ENCODE results near the gene ARHGEF10L.

Gene ARHGEF10L

GRCh38 chr1:17576519-17576853 is 37.0 kb downstream of the ARHGEF10L start:
- H3K14ac ChIP-seq (ENCODE audit: low read length in 2 of 2), result no peak overlapping the region
- no peak overlapping the region for H4K8ac ChIP-seq (ENCODE audit: low read length)
- H2AK5ac ChIP-seq (ENCODE audit: low read length, severe bottlenecking), result peak overlapping the region; percentile 18
- no peaks in the 10 kb centered on the region for H3K9me3 ChIP-seq (ENCODE audit: control insufficient read depth, low read length)
- H3K4me3 ChIP-seq (ENCODE audit: insufficient read depth in 1 of 2, low read depth in 1 of 2, low read length in 2 of 2), result no peak overlapping the region
- peak overlapping the region in 1 of 2 experiments; percentile 56 for H2BK12ac ChIP-seq (ENCODE audit: low read length in 2 of 2)
- no peak overlapping the region for H3K4me2 ChIP-seq (ENCODE audit: low read length, poor library complexity, severe bottlenecking)
- peaks cover 3 to 5% of the 10 kb centered on the region in 2 experiments for H3K36me3 ChIP-seq (ENCODE audit: control insufficient read depth in 1 of 2, insufficient read depth in 2 of 2, low read depth in 1 of 2, low read length in 2 of 2)
- no peak for DNase-seq
- H4K91ac ChIP-seq (ENCODE audit: low read length), result no peak overlapping the region
- peaks cover 42% of the 10 kb centered on the region for H3K4me1 ChIP-seq (ENCODE audit: control insufficient read depth, insufficient read depth, low read depth, low read length)
- no peak overlapping the region for H2BK120ac ChIP-seq (ENCODE audit: low read depth, low read length)
- peak overlapping the region in 1 of 2 experiments; percentile 14 for H3K23ac ChIP-seq (ENCODE audit: low read length in 2 of 2)
- 95% methylated on average over 6 of the region's 6 CpGs for WGBS
- H2BK5ac ChIP-seq (ENCODE audit: low read depth, low read length, poor library complexity, severe bottlenecking), result no peak overlapping the region
- peaks cover 23% of the 10 kb centered on the region for H3K79me1 ChIP-seq (replicated peaks; ENCODE audit: low read length, poor library complexity, severe bottlenecking)
- H3K27me3 ChIP-seq (ENCODE audit: control insufficient read depth in 1 of 2, insufficient read depth in 1 of 2, low read length in 2 of 2), result no peaks in the 10 kb centered on the region
- no peak overlapping the region for H3K4ac ChIP-seq (ENCODE audit: low read depth in 1 of 2, low read length in 2 of 2)
- H2AFZ ChIP-seq (ENCODE audit: low read depth, low read length), result no peak overlapping the region
- no peak overlapping the region for H2BK15ac ChIP-seq (ENCODE audit: low read depth, poor library complexity, severe bottlenecking)
- H3K9ac ChIP-seq (ENCODE audit: low read length), result no peak overlapping the region
- no peak overlapping the region for H3K18ac ChIP-seq (ENCODE audit: low read depth in 1 of 2, low read length in 2 of 2)
- H3K27ac ChIP-seq (ENCODE audit: low read length, poor library complexity, severe bottlenecking), result no peak overlapping the region

- WGBS, result 74% methylated on average over 1 of the region's 1 CpG
- peaks cover 11% of the 10 kb centered on the region for H3K79me1 ChIP-seq (replicated peaks; ENCODE audit: low read length, poor library complexity, severe bottlenecking)
- no peak overlapping the region for H2BK12ac ChIP-seq (ENCODE audit: low read length in 2 of 2)
- H3K18ac ChIP-seq (ENCODE audit: low read depth in 1 of 2, low read length in 2 of 2), result no peak overlapping the region
- H2BK5ac ChIP-seq (ENCODE audit: low read depth, low read length, poor library complexity, severe bottlenecking), result no peak overlapping the region
- peaks cover 3 to 12% of the 10 kb centered on the region in 2 experiments for H3K36me3 ChIP-seq (ENCODE audit: control insufficient read depth in 1 of 2, insufficient read depth in 2 of 2, low read depth in 1 of 2, low read length in 2 of 2)
- DNase-seq, result no peak
- no peak overlapping the region for H2AK5ac ChIP-seq (ENCODE audit: low read length, severe bottlenecking)
- H3K27me3 ChIP-seq (ENCODE audit: control insufficient read depth in 1 of 2, insufficient read depth in 1 of 2, low read length in 2 of 2), result no peaks in the 10 kb centered on the region
- H3K9me3 ChIP-seq (ENCODE audit: control insufficient read depth, low read length), result no peaks in the 10 kb centered on the region
- no peak overlapping the region for H3K27ac ChIP-seq (ENCODE audit: low read length, poor library complexity, severe bottlenecking)
- no peak overlapping the region for H4K8ac ChIP-seq (ENCODE audit: low read length)
- no peak overlapping the region for H3K9ac ChIP-seq (ENCODE audit: low read length)
- no peak overlapping the region for H2BK120ac ChIP-seq (ENCODE audit: low read depth, low read length)
- H3K4me3 ChIP-seq (ENCODE audit: insufficient read depth in 1 of 2, low read depth in 1 of 2, low read length in 2 of 2), result no peak overlapping the region
- H3K4me2 ChIP-seq (ENCODE audit: low read length, poor library complexity, severe bottlenecking), result no peak overlapping the region
- H3K14ac ChIP-seq (ENCODE audit: low read length in 2 of 2), result no peak overlapping the region
- H3K4me1 ChIP-seq (ENCODE audit: control insufficient read depth, insufficient read depth, low read depth, low read length), result peaks cover 53% of the 10 kb centered on the region
- H3K4ac ChIP-seq (ENCODE audit: low read depth in 1 of 2, low read length in 2 of 2), result no peak overlapping the region
- H3K23ac ChIP-seq (ENCODE audit: low read length in 2 of 2), result no peak overlapping the region
- H2BK15ac ChIP-seq (ENCODE audit: low read depth, poor library complexity, severe bottlenecking), result no peak overlapping the region
- H2AFZ ChIP-seq (ENCODE audit: low read depth, low read length), result no peak overlapping the region
- no peak overlapping the region for H4K91ac ChIP-seq (ENCODE audit: low read length)
Measured at GRCh38 chr1:17577907-17578297, 38.4 kb downstream of the ARHGEF10L start.

- WGBS, result 88% methylated on average over 16 of the region's 16 CpGs
- Histone ChIP-seq H3K9me3 (ENCODE audit: control insufficient read depth, low read length) (no peaks in the 10 kb centered on the region), H3K4me2 (ENCODE audit: low read length, poor library complexity, severe bottlenecking) (peak overlapping the region; percentile 35), H3K4ac (ENCODE audit: low read depth in 1 of 2, low read length in 2 of 2) (no peak overlapping the region), H3K27me3 (ENCODE audit: control insufficient read depth in 1 of 2, insufficient read depth in 1 of 2, low read length in 2 of 2) (no peaks in the 10 kb centered on the region), H3K4me1 (ENCODE audit: control insufficient read depth, insufficient read depth, low read depth, low read length) (peaks cover 45% of the 10 kb centered on the region), H3K36me3 (ENCODE audit: control insufficient read depth in 1 of 2, insufficient read depth in 2 of 2, low read depth in 1 of 2, low read length in 2 of 2) (peaks cover 5 to 24% of the 10 kb centered on the region in 2 experiments), H2BK120ac (ENCODE audit: low read depth, low read length) (no peak overlapping the region), H2AFZ (ENCODE audit: low read depth, low read length) (no peak overlapping the region), H3K18ac (ENCODE audit: low read depth in 1 of 2, low read length in 2 of 2) (no peak overlapping the region), H3K27ac (ENCODE audit: low read length, poor library complexity, severe bottlenecking) (peak overlapping the region; percentile 68), H3K23ac (ENCODE audit: low read length in 2 of 2) (no peak overlapping the region), H3K9ac (ENCODE audit: low read length) (no peak overlapping the region), H3K14ac (ENCODE audit: low read length in 2 of 2) (peak overlapping the region in 1 of 2 experiments; percentile 66), H3K4me3 (ENCODE audit: insufficient read depth in 1 of 2, low read depth in 1 of 2, low read length in 2 of 2) (no peak overlapping the region), H4K8ac (ENCODE audit: low read length) (no peak overlapping the region), H2BK15ac (ENCODE audit: low read depth, poor library complexity, severe bottlenecking) (no peak overlapping the region), H4K91ac (ENCODE audit: low read length) (peak overlapping the region; percentile 4), H2BK5ac (ENCODE audit: low read depth, low read length, poor library complexity, severe bottlenecking) (peak overlapping the region; percentile 19), H2BK12ac (ENCODE audit: low read length in 2 of 2) (no peak overlapping the region), H3K79me1 (replicated peaks; ENCODE audit: low read length, poor library complexity, severe bottlenecking) (peaks cover 10% of the 10 kb centered on the region), H2AK5ac (ENCODE audit: low read length, severe bottlenecking) (peak overlapping the region; percentile 94)
- no peak for DNase-seq
Measured at GRCh38 chr1:17579951-17580939, 40.7 kb downstream of the ARHGEF10L start.

- Histone ChIP-seq H2AK5ac (ENCODE audit: low read length, severe bottlenecking) (peak overlapping the region; percentile 28), H3K23ac (ENCODE audit: low read length in 2 of 2) (no peak overlapping the region), H3K4ac (ENCODE audit: low read depth in 1 of 2, low read length in 2 of 2) (no peak overlapping the region), H3K18ac (ENCODE audit: low read depth in 1 of 2, low read length in 2 of 2) (no peak overlapping the region), H3K4me3 (ENCODE audit: insufficient read depth in 1 of 2, low read depth in 1 of 2, low read length in 2 of 2) (no peak overlapping the region), H3K36me3 (ENCODE audit: control insufficient read depth in 1 of 2, insufficient read depth in 2 of 2, low read depth in 1 of 2, low read length in 2 of 2) (peaks cover 4 to 24% of the 10 kb centered on the region in 2 experiments), H3K79me1 (replicated peaks; ENCODE audit: low read length, poor library complexity, severe bottlenecking) (peaks cover 7% of the 10 kb centered on the region), H3K27me3 (ENCODE audit: control insufficient read depth in 1 of 2, insufficient read depth in 1 of 2, low read length in 2 of 2) (no peaks in the 10 kb centered on the region), H2AFZ (ENCODE audit: low read depth, low read length) (no peak overlapping the region), H2BK15ac (ENCODE audit: low read depth, poor library complexity, severe bottlenecking) (no peak overlapping the region), H4K91ac (ENCODE audit: low read length) (no peak overlapping the region), H3K4me1 (ENCODE audit: control insufficient read depth, insufficient read depth, low read depth, low read length) (peaks cover 41% of the 10 kb centered on the region), H3K4me2 (ENCODE audit: low read length, poor library complexity, severe bottlenecking) (no peak overlapping the region), H3K9me3 (ENCODE audit: control insufficient read depth, low read length) (no peaks in the 10 kb centered on the region), H3K14ac (ENCODE audit: low read length in 2 of 2) (no peak overlapping the region), H3K9ac (ENCODE audit: low read length) (no peak overlapping the region), H2BK120ac (ENCODE audit: low read depth, low read length) (no peak overlapping the region), H2BK12ac (ENCODE audit: low read length in 2 of 2) (no peak overlapping the region), H2BK5ac (ENCODE audit: low read depth, low read length, poor library complexity, severe bottlenecking) (no peak overlapping the region), H3K27ac (ENCODE audit: low read length, poor library complexity, severe bottlenecking) (no peak overlapping the region), H4K8ac (ENCODE audit: low read length) (no peak overlapping the region)
- no peak for DNase-seq
- WGBS, result 84% methylated on average over 10 of the region's 10 CpGs
Measured at GRCh38 chr1:17581389-17582123, 42.1 kb downstream of the ARHGEF10L start.
